Measurements from ENCODE around the gene ACTL7A.

DNA sequence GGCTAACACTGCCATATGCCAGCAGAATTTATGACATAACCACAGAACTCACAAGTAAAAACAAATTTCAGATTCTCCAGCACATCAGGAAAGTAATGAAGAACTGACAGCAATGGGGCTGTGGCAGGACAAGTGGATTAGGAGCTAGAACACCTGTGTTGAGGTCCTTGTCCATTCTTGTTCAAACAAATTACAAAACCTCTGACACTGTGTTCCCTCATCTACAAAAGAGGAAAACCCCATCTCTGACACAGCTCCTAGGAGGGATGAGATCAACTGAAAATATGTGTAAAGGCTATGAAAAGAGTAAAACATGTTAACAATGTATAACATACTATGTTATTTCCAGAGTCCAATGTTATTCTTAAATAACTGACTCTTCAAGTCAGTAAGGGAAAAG is 48.3 kb downstream of the ACTL7A start:
- TF ChIP-seq CTCF (IDR thresholded peaks at IDR 0.05; ENCODE audit: low read length) (no peak), EZH2 (IDR thresholded peaks at IDR 0.05; ENCODE audit: borderline replicate concordance, low read length) (no peak)
